ENCODE results near the gene BMP8A.
A peak's percentile ranks its signal among the peaks of the same experiment; 100 is the strongest.
"Not testable (repeated sequence)": the region's sequence is repeated elsewhere in the genome, so short reads cannot be mapped to it uniquely, and the experiment has no call there.

Gene BMP8A

DNA sequence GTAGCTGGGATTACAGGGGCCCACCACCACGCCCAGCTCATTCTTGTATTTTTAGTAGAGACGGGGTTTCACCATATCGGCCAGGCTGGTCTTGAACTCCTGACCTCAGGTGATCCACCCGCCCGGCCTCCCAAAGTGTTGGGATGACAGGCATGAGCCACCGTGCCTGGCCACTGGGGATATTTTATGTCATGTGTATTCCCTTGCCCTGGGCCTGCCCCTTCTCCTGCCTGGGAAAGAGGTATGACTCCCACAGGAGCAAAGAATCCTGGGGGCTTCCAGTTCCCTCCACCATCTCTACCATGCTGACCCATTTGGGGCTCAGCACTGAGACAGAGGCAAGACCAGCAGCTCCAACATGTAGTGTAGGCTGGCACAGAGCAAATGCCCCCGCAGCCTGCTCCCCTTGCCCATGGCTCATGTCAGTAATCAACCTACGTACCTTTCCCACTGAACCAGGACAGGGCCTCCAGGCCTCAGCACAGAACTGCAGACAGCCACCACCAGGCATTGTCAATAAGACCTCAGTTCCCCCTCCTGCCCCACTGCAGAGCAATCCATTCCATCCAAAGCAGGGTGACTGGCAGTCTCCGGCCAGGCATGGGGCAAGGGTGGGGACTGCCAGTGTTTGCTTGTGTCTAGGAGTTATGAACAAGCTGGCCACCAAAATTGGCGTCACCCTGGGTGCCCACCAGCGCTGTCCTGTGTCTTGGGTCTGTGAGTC lies 35.2 kb downstream of the BMP8A start:
- no peak for DNase-seq (ENCODE audit: low read depth in 1 of 2, low spot score in 1 of 2)

DNA sequence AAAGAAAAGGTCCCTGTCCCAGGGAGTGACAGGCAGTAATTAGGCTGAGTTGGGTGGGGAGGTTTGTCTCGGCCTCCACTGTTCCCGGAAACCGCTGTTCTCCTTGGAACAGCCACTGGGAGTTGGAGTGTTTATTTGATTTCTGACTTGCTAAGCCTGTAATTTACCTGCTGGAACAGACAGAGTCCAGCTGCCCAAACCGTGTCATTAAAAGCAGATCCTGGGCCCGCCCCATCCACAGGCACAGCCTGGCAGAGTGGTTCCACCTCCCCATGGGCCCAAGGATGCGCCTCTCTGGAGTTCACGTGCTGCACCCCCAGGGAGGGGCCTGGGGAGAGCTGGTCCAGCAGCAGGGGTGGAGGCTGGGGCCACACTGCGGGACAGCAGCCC lies 35.7 kb downstream of the BMP8A start:
- not testable (repeated sequence) for DNase-seq (ENCODE audit: low read depth in 1 of 2, low spot score in 1 of 2)

DNA sequence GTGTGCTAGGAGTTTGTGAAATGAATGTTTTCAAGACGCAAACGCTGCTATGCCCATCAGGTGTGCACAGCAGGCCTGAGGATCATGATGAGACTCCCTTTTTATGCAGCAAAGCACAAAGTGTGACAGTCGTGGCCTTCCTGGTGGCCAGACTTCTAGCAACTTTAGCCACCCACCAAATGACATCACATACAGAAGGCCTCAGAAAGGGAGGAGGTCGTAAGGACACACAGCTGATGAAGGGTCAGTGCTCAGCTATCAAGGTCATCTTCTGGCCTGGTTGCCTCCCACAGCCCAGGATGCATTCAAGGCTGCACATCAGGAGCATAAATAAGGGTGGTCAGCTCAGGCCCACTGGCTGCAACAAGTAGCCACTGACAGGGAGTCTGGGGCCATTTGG lies 36.6 kb downstream of the BMP8A start:
- no peak for DNase-seq (ENCODE audit: low read depth in 1 of 2, low spot score in 1 of 2)

DNA sequence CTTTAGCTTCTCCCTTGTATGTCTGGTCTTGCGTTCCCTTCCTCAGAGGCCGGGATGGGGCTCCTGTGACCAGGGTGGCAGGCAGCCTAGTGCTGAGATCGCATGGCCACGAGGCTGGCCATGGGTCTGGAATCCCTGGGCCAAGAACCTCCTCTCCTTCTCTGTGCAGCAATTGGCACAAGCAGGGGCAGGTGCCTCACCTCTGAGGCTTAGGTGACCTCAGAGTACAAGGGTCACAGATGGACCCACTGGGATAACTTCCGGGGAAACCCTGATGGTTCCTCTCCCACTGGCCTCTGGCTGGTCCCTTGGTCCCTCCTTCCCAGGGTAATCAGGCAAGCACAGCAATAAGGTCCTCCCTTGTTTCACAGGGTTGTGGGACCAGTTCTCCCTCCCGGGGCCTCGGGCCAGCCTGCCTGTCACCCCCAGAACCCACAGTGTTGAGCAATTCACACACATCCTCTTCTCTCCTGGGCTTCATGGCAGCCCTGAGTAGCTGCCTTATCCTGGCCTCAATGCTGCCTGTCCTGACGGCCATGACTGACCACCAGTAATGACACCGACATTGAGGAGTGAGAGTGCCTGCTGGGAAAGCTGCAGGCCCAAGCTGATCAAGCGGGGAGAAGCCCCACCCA lies 38.6 kb downstream of the BMP8A start:
- DNase-seq (ENCODE audit: low read depth in 1 of 2, low spot score in 1 of 2) = no peak

DNA sequence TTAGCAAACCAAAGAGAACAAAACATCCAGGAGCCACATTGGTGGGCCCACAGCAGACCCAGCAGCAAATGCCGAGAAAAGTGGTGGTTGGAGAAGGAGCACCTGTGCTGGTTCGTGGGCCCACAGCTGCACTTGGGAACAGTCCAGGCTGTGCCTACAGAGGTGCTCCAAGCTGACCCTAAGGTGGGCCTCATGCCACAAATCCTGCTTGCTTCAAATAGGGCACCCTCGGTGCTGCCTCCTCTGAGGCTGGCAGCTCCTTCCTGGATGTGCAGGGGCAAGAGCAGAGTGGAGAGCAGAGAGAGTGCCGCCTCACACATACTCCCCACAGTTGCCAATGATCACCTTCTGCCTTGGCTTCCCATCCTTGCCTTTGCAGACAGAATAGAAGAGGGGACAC lies 40.1 kb downstream of the BMP8A start:
- DNase-seq (ENCODE audit: low read depth in 1 of 2, low spot score in 1 of 2) = no peak

- no peak for DNase-seq (ENCODE audit: low read depth in 1 of 2, low spot score in 1 of 2)
Measured at GRCh38 chr1:39533442-39533841, 42.0 kb downstream of the BMP8A start.

DNA sequence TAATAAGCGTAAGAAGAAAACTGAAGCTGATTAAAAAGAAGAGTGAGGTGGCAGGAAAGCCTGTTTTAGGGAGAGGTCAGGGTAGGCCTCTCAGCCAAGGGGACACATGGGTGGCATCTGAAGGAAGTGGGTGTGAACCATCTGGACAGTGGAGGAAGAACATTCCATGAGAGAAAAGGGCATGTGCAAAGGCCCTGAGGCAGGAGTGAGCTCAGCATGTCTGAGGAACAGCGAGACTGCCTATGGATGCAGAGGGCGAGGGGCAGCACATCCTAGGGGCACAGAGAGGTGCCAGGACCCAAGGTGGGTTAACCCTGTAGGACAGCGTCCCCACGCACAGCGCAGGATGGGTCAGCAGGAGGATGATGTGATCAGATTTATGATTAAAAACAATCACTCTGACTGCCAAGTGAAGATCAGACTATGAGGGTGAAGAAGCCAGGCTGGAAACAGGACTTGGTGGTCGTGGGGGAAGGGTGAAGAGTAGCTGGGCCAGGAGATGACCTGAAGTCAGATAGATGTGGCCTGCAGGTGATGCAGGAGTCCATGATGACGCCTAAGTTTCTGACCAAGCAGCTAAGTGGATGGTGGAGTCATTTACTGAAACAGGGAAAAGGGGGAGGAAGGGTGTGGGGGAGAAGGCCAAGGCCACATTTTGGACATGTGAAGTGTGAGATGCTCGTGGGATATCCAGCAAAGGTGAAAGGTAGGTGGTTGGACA lies 47.3 kb downstream of the BMP8A start:
- no peak for DNase-seq (ENCODE audit: low read depth in 1 of 2, low spot score in 1 of 2)

DNA sequence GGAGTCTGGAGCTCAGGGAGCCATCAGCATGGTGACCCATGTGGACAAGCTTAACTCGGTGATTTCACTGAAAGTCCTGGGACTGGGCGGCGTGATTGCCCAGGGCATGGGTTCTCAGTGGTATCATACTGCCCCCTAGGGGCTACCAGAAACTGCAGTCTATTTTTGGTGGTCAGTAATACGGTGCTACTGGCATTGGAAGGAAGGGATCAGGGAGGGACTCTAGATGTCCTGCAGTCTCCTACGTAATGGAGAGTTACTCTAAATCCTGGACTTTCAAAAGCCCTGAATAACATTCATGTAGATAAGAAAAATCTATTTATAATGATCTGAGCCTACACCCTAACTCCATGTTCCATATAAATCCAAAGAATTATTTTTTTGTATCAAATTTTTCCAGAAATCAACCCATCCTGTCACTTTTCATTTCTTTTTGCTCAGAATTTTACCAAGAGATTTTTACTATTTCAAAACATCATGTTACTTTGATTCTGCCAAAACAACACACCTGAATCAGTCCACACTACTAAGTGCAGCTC lies 47.9 kb downstream of the BMP8A start:
- DNase-seq (ENCODE audit: low read depth in 1 of 2, low spot score in 1 of 2) = peak; percentile 9 to 19

- DNase-seq (ENCODE audit: low read depth in 1 of 2, low spot score in 1 of 2) = no peak
Measured at GRCh38 chr1:39540504-39541031, 49.1 kb downstream of the BMP8A start.

DNA sequence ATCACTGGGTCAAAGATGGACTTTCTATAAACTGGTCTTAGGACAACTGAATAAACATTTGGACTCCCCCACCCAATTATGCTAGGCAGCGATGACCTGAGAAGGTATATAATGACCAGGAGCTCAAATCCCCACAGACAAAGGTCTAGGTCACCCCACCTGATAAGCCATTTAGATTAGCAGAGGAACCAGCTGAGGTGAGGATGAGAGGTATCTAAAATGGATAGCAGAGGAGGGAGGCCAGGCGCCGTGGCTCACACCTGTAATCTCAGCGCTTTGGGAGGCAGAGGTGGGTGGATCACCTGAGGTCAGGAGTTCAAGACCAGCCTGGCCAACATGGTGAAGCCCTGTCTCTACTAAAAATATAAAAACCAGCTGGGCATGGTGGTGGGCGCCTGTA lies 51.5 kb downstream of the BMP8A start:
- DNase-seq (ENCODE audit: low read depth in 1 of 2, low spot score in 1 of 2) = no peak

DNA sequence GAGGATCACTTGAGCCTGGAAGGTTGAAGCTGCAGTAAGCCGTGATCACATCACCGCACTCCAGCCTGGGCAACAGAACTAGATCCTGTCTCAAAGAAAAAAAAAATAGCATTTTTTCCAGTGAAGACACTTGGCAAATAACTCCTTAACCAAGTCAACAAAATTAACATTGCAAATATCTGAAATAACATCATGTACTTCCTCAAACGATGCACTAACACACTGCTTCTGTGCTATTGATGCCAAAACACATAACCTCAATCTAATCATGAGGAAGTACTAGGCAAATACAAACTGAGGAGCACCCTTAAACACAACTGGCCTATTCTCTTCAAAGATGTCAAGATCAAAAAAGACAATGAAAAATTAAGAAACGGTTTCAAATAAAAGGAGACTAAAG lies 52.9 kb downstream of the BMP8A start:
- no peak for DNase-seq (ENCODE audit: low read depth in 1 of 2, low spot score in 1 of 2)

GRCh38 chr1:39545531-39545930 lies 54.1 kb downstream of the BMP8A start:
- no peak for DNase-seq (ENCODE audit: low read depth in 1 of 2, low spot score in 1 of 2)

- DNase-seq (ENCODE audit: low read depth in 1 of 2, low spot score in 1 of 2) = no peak
Measured at GRCh38 chr1:39554277-39554676, 62.8 kb downstream of the BMP8A start.

- no peak for DNase-seq (ENCODE audit: low read depth in 1 of 2, low spot score in 1 of 2)
Measured at GRCh38 chr1:39561279-39561678, 69.8 kb downstream of the BMP8A start.

DNA sequence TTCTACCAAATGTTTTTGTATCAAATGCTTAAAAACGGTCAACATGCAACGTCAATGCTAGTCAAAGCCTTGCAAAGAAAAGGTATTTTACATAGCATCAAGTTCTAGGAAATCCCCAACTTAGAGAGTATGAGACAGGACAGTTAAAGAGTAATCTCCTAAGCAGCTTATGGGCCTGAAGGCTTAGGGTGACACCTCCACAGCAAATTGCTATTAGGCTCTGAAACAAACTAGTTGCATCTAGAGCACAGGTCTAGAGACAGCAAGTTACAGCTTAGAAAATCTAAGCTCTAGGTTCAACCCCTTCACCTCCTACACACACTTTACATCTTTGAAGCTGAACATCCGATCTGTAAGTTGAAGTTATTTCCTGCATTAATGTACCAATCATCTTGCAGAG lies 71.5 kb downstream of the BMP8A start:
- DNase-seq (ENCODE audit: low read depth in 1 of 2, low spot score in 1 of 2) = no peak

GRCh38 chr1:39563669-39564068 lies 72.2 kb downstream of the BMP8A start:
- no peak for DNase-seq (ENCODE audit: low read depth in 1 of 2, low spot score in 1 of 2)

DNA sequence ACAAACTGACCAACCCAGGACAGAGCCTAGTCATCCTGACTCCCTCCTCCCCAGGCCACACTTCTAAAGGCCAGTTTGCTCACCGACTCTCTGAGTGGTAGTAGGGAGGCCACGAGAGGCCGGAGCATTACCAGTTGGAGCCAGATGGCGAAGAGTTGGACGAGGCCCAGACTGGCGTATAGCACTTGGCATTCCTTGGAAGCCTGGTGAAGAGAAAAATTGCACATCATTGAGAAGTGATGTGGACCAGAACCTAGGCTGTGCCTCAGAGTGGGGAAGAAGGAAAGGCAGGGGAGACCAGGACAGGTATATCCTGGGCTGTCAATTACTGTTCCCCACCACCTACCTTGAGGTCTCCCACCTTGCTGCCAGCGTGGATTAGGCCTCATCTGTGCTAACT lies 72.9 kb downstream of the BMP8A start:
- DNase-seq (ENCODE audit: low read depth in 1 of 2, low spot score in 1 of 2) = no peak

DNA sequence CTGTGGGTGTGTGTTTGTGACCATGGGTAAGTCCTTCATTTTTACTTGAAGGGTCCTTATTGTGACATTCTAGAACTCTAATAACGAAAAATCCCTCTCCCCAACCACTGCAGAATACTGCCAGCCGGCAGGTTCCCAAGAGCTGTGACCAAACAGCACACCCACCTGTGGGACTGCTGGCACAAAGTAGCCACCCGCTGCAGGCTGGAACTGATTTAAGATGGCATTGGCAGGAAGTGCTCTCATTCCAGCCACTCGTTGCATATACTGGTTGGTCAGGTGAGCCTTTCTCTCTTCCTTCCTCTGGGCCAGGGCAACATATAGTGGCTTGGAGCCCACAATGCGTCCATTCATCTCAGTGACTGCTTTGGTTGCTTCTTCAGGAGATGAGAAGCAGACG lies 73.5 kb downstream of the BMP8A start:
- no peak for DNase-seq (ENCODE audit: low read depth in 1 of 2, low spot score in 1 of 2)

DNA sequence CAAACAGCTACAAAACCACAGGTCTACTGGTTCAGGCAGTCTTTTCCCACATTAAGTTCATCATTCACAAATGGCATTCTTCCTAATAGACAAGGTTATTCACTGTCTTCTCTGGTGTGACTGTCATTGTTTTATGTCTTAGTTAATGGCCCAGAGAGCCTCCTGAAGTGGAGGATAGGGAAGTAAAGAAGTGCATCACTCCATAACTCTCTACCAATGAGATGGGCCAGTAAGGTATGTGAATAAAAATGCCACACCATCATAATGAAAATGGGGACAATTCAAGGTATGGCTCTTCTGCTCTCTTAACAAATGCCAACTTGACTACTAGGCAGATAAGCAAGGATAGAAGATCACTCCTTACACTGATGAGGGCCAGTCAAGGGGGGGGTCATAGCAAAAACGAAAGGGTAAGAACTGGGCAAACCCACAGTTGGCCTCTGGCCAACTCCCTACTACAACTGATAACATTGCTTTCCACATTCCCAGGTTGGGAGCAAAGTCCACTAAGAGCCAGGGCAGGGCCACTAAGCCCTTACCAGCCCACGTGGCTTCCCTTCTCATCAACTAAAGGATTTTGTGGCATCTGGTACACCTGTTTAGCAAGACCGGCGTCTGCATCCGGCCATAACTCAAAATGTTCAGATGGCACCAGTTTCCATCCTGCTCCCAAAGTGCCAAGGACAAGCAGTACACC lies 75.2 kb downstream of the BMP8A start:
- DNase-seq (ENCODE audit: low read depth in 1 of 2, low spot score in 1 of 2) = no peak

GRCh38 chr1:39567302-39567701 lies 75.9 kb downstream of the BMP8A start:
- no peak for DNase-seq (ENCODE audit: low read depth in 1 of 2, low spot score in 1 of 2)

GRCh38 chr1:39568208-39568607 lies 76.8 kb downstream of the BMP8A start:
- DNase-seq (ENCODE audit: low read depth in 1 of 2, low spot score in 1 of 2) = no peak
